Trophoblast cell (in vitro differentiated cells and primary cell): ENCODE results near the gene MYBPHL.

Experiments
- DNase-seq, 2 donors: peaks; one replicate each; pipeline ENCODE4 v3.0.0-alpha.2; 2016
- H2AFZ ChIP-seq: 2 replicates; pipeline ENCODE4 v1.6.1; 2013; ENCODE audit warnings: low read length, moderate library complexity, mild to moderate bottlenecking; ENCODE audit not compliant: insufficient read depth, poor library complexity
- H2AK5ac ChIP-seq: 2 replicates; pipeline ENCODE4 v1.6.1; 2013; ENCODE audit warnings: mild to moderate bottlenecking, low read length
- H2BK120ac ChIP-seq: 2 replicates; pipeline ENCODE4 v1.6.1; 2013; ENCODE audit warnings: low read length, mild to moderate bottlenecking, moderate library complexity; ENCODE audit not compliant: insufficient read depth, poor library complexity
- H2BK12ac ChIP-seq: 2 replicates; pipeline ENCODE4 v1.6.1; 2013; ENCODE audit warnings: mild to moderate bottlenecking, low read length, moderate library complexity
- H2BK5ac ChIP-seq: 2 replicates; pipeline ENCODE4 v1.6.1; 2013; ENCODE audit warnings: low read length, low read depth, moderate library complexity, mild to moderate bottlenecking; ENCODE audit not compliant: poor library complexity
- H3K14ac ChIP-seq: 2 replicates; pipeline ENCODE4 v1.6.1; 2013; ENCODE audit warnings: mild to moderate bottlenecking, low read length
- H3K18ac ChIP-seq: 2 replicates; pipeline ENCODE4 v1.6.1; 2013; ENCODE audit warnings: mild to moderate bottlenecking, low read length
- H3K23ac ChIP-seq: 2 replicates; pipeline ENCODE4 v1.6.1; 2013; ENCODE audit warnings: low read length
- H3K27ac ChIP-seq: 2 replicates; pipeline ENCODE4 v1.5.1; 2013; ENCODE audit warnings: low read depth, mild to moderate bottlenecking, inconsistent platforms, low read length, moderate library complexity
- H3K27me3 ChIP-seq: 2 replicates; pipeline ENCODE4 v1.6.1; 2013; ENCODE audit warnings: inconsistent platforms, mild to moderate bottlenecking, low read length, moderate library complexity; ENCODE audit not compliant: insufficient read depth
- H3K36me3 ChIP-seq, 2 experiments: 1 replicate in 1 of 2; 2 replicates in 1 of 2; pipeline ENCODE4 v1.6.1; 2013; ENCODE audit warnings: low read length in 2 of 2, mild to moderate bottlenecking in 2 of 2, moderate library complexity in 1 of 2; ENCODE audit not compliant: insufficient read depth in 2 of 2, control insufficient read depth in 1 of 2
- H3K4ac ChIP-seq: 2 replicates; pipeline ENCODE4 v1.6.1; 2013; ENCODE audit warnings: low read depth, mild to moderate bottlenecking, low read length, moderate library complexity
- H3K4me1 ChIP-seq, 2 experiments: 1 replicate in 1 of 2; 2 replicates in 1 of 2; pipeline ENCODE4 v1.6.1; 2013; ENCODE audit warnings: low read length in 2 of 2, mild to moderate bottlenecking in 2 of 2, moderate library complexity in 1 of 2; ENCODE audit not compliant: insufficient read depth in 2 of 2, control insufficient read depth in 1 of 2
- H3K4me2 ChIP-seq: 2 replicates; pipeline ENCODE4 v1.6.1; 2013; ENCODE audit warnings: inconsistent platforms, mild to moderate bottlenecking, low read length, moderate library complexity
- H3K4me3 ChIP-seq: 2 replicates; pipeline ENCODE4 v1.5.1; 2013; ENCODE audit warnings: mild to moderate bottlenecking, low read depth, low read length, inconsistent platforms
- H3K79me1 ChIP-seq: one replicate; pipeline ENCODE4 v1.6.1; 2013; ENCODE audit warnings: low read length
- H3K79me2 ChIP-seq: 2 replicates; pipeline ENCODE4 v1.6.1; 2013; ENCODE audit warnings: low read length, mild to moderate bottlenecking; ENCODE audit not compliant: control insufficient read depth, insufficient read depth, poor library complexity
- H3K9ac ChIP-seq: 2 replicates; pipeline ENCODE4 v1.6.1; 2013; ENCODE audit warnings: mild to moderate bottlenecking, low read length
- H3K9me3 ChIP-seq: 2 replicates; pipeline ENCODE4 v1.6.1; 2013; ENCODE audit warnings: low read depth, mild to moderate bottlenecking, control low read depth, inconsistent platforms, low read length; ENCODE audit not compliant: insufficient read depth
- H4K12ac ChIP-seq: 2 replicates; pipeline ENCODE4 v1.6.1; 2013; ENCODE audit warnings: low read depth, mild to moderate bottlenecking, low read length, moderate library complexity
- H4K8ac ChIP-seq: 2 replicates; pipeline ENCODE4 v1.6.1; 2013; ENCODE audit warnings: low read depth, mild to moderate bottlenecking, low read length, moderate library complexity
- H4K91ac ChIP-seq: one replicate; pipeline ENCODE4 v1.6.1; 2013; ENCODE audit warnings: low read depth, mild to moderate bottlenecking, low read length, moderate library complexity
- WGBS: extraction: QIAGEN DNeasy Blood & Tissue Kit; methylation state at CpG from one replicate; pipeline ENCODE4 v1.1.7; 2013; ENCODE audit warnings: missing lambda C conversion rate; ENCODE audit not compliant: insufficient read length, insufficient coverage; ENCODE audit errors: extremely low coverage; 5-methylcytosine and 5-hydroxymethylcytosine counted together

The MYBPHL gene

GRCh38 chr1:109263597-109264378 lies 43.0 kb downstream of the MYBPHL start:
- H3K36me3 ChIP-seq: peaks cover 65 to 68% of the 10 kb centered on the region in 2 experiments
- no peak overlapping the region for H3K4ac ChIP-seq
- H3K4me3 ChIP-seq: no peak overlapping the region
- no peak overlapping the region for H2BK120ac ChIP-seq
- H3K79me1 ChIP-seq: peaks cover 7% of the 10 kb centered on the region
- no peak overlapping the region for H3K18ac ChIP-seq
- no peak overlapping the region for H3K4me2 ChIP-seq
- H2BK12ac ChIP-seq: peak overlapping the region; percentile 16
- H2BK5ac ChIP-seq: no peak overlapping the region
- H3K27me3 ChIP-seq: no peaks in the 10 kb centered on the region
- H3K9ac ChIP-seq: no peak overlapping the region
- H4K91ac ChIP-seq: peak overlapping the region; percentile 28
- H3K4me1 ChIP-seq: peaks cover 11 to 16% of the 10 kb centered on the region in 2 experiments
- H2AFZ ChIP-seq: no peak overlapping the region
- no peaks in the 10 kb centered on the region for H3K79me2 ChIP-seq
- H3K9me3 ChIP-seq: peaks cover 11% of the 10 kb centered on the region
- no peak overlapping the region for H3K23ac ChIP-seq
- peak; percentile 99 for DNase-seq
- no peak overlapping the region for H4K8ac ChIP-seq
- H4K12ac ChIP-seq: no peak overlapping the region
- peak overlapping the region; percentile 28 for H2AK5ac ChIP-seq
- no CpG with 5 or more reads among the region's 29 CpGs for WGBS
- no peak overlapping the region for H3K14ac ChIP-seq
- H3K27ac ChIP-seq: no peak overlapping the region

- Histone ChIP-seq H3K4me3 (no peak overlapping the region), H3K23ac (no peak overlapping the region), H4K12ac (no peak overlapping the region), H2BK5ac (no peak overlapping the region), H2BK12ac (peak overlapping the region; percentile 40), H2AK5ac (no peak overlapping the region), H4K8ac (no peak overlapping the region), H3K36me3 (peaks cover 65 to 68% of the 10 kb centered on the region in 2 experiments), H3K27ac (no peak overlapping the region), H3K4me1 (peaks cover 11 to 16% of the 10 kb centered on the region in 2 experiments), H2AFZ (no peak overlapping the region), H3K14ac (no peak overlapping the region), H3K79me2 (no peaks in the 10 kb centered on the region), H3K4ac (no peak overlapping the region), H2BK120ac (no peak overlapping the region), H3K9ac (no peak overlapping the region), H3K4me2 (no peak overlapping the region), H3K27me3 (no peaks in the 10 kb centered on the region), H4K91ac (no peak overlapping the region), H3K9me3 (peaks cover 5% of the 10 kb centered on the region), H3K18ac (no peak overlapping the region), H3K79me1 (peaks cover 7% of the 10 kb centered on the region)
- DNase-seq: no peak
- WGBS: no CpG with 5 or more reads among the region's 12 CpGs
These were observed 43.6 kb downstream of the MYBPHL start for GRCh38 chr1:109263234-109263596.

GRCh38 chr1:109262231-109263055 lies 44.4 kb downstream of the MYBPHL start:
- Histone ChIP-seq H2BK5ac (no peak overlapping the region), H3K23ac (no peak overlapping the region), H3K27me3 (no peaks in the 10 kb centered on the region), H3K14ac (no peak overlapping the region), H3K4me1 (peaks cover 10 to 17% of the 10 kb centered on the region in 2 experiments), H3K4me2 (no peak overlapping the region), H3K36me3 (peaks cover 59 to 63% of the 10 kb centered on the region in 2 experiments), H3K9me3 (no peaks in the 10 kb centered on the region), H2AK5ac (no peak overlapping the region), H3K4me3 (no peak overlapping the region), H3K4ac (no peak overlapping the region), H4K91ac (no peak overlapping the region), H4K8ac (no peak overlapping the region), H4K12ac (no peak overlapping the region), H3K27ac (no peak overlapping the region), H3K9ac (no peak overlapping the region), H2BK120ac (no peak overlapping the region), H2BK12ac (peak overlapping the region; percentile 7), H3K79me2 (no peaks in the 10 kb centered on the region), H3K18ac (no peak overlapping the region), H2AFZ (no peak overlapping the region), H3K79me1 (peaks cover 2% of the 10 kb centered on the region)
- DNase-seq: no peak
- no CpG with 5 or more reads among the region's 22 CpGs for WGBS

GRCh38 chr1:109261578-109261977 lies 45.2 kb downstream of the MYBPHL start:
- H3K4ac ChIP-seq: no peak overlapping the region
- no peak overlapping the region for H3K4me2 ChIP-seq
- H2BK12ac ChIP-seq: no peak overlapping the region
- no peak overlapping the region for H3K4me3 ChIP-seq
- no peaks in the 10 kb centered on the region for H3K79me2 ChIP-seq
- no peak overlapping the region for H2BK120ac ChIP-seq
- no peak overlapping the region for H3K27ac ChIP-seq
- H3K14ac ChIP-seq: no peak overlapping the region
- no CpG with 5 or more reads among the region's 6 CpGs for WGBS
- H2AK5ac ChIP-seq: no peak overlapping the region
- no peak overlapping the region for H4K12ac ChIP-seq
- DNase-seq: no peak
- no peak overlapping the region for H3K9ac ChIP-seq
- peaks cover 10 to 16% of the 10 kb centered on the region in 2 experiments for H3K4me1 ChIP-seq
- H3K36me3 ChIP-seq: peaks cover 56 to 58% of the 10 kb centered on the region in 2 experiments
- no peaks in the 10 kb centered on the region for H3K79me1 ChIP-seq
- H2AFZ ChIP-seq: no peak overlapping the region
- H2BK5ac ChIP-seq: no peak overlapping the region
- no peak overlapping the region for H3K23ac ChIP-seq
- no peak overlapping the region for H4K8ac ChIP-seq
- no peak overlapping the region for H4K91ac ChIP-seq
- no peaks in the 10 kb centered on the region for H3K27me3 ChIP-seq
- H3K9me3 ChIP-seq: no peaks in the 10 kb centered on the region
- H3K18ac ChIP-seq: no peak overlapping the region
